Astrocyte of the spinal cord (primary cell): ENCODE data around the gene RAB27A.
"Not testable (repeated sequence)": the region's sequence is repeated elsewhere in the genome, so short reads cannot be mapped to it uniquely, and the experiment has no call there.

Source experiments
- DNase-seq: peaks from one replicate; pipeline ENCODE4 v3.0.0; 2011; ENCODE audit warnings: low read depth, low spot score
- H3K4me3 ChIP-seq: 2 replicates; pipeline ENCODE4 v1.5.1; 2011; ENCODE audit warnings: low read depth, mild to moderate bottlenecking, low read length, moderate library complexity
- in situ Hi-C: cut with HindIII; loops from 2 replicates; pipeline ENCODE4 v1.10.0; 2017; ENCODE audit warnings: low sequenced_read_pairs
- TF ChIP-seq, protein P1 (sequence below): IDR thresholded peaks from 2 replicates; pipeline ENCODE4 v1.5.1; 2012; ENCODE audit warnings: low read depth, mild to moderate bottlenecking, low read length, inconsistent platforms

The RAB27A gene

GRCh38 chr15:55253580-55253979 is 36.0 kb downstream of the RAB27A start:
- DNase-seq = peak; percentile 83
- no peak overlapping the region for H3K4me3 ChIP-seq
- in situ Hi-C loops = no loop called here
- TF ChIP-seq, protein P1, sequence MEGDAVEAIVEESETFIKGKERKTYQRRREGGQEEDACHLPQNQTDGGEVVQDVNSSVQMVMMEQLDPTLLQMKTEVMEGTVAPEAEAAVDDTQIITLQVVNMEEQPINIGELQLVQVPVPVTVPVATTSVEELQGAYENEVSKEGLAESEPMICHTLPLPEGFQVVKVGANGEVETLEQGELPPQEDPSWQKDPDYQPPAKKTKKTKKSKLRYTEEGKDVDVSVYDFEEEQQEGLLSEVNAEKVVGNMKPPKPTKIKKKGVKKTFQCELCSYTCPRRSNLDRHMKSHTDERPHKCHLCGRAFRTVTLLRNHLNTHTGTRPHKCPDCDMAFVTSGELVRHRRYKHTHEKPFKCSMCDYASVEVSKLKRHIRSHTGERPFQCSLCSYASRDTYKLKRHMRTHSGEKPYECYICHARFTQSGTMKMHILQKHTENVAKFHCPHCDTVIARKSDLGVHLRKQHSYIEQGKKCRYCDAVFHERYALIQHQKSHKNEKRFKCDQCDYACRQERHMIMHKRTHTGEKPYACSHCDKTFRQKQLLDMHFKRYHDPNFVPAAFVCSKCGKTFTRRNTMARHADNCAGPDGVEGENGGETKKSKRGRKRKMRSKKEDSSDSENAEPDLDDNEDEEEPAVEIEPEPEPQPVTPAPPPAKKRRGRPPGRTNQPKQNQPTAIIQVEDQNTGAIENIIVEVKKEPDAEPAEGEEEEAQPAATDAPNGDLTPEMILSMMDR = no peak

- in situ Hi-C loops, DNase-seq, H3K4me3 ChIP-seq: not testable (repeated sequence)
Observed at GRCh38 chr15:55252201-55252600, 37.4 kb downstream of the RAB27A start.

DNA sequence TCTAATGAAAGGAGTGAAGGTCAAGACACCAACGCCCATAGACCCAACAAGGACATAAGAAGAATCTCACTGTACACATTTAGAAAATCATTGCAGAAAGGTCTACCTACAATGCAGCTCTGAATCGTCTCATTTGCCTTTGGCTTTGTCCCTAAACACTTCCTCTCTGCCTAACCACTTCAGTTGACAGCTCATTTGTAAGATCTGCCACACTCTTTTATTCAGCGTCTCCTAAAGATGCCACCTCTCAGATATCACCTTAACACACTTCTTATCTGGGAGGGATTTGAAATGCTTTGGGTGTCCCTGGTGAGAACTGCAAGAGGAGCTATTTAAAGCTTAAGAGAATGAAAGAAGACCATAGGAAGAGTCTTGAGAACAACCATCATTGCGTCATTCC is 38.7 kb downstream of the RAB27A start:
- in situ Hi-C loops = no loop called here
- no peak for DNase-seq
- no peak overlapping the region for H3K4me3 ChIP-seq
- TF ChIP-seq, protein P1 = no peak

GRCh38 chr15:55250392-55250791 is 39.2 kb downstream of the RAB27A start:
- in situ Hi-C loops = no loop called here
- TF ChIP-seq, protein P1 = no peak
- DNase-seq = peak; percentile 2
- H3K4me3 ChIP-seq = no peak overlapping the region

DNA sequence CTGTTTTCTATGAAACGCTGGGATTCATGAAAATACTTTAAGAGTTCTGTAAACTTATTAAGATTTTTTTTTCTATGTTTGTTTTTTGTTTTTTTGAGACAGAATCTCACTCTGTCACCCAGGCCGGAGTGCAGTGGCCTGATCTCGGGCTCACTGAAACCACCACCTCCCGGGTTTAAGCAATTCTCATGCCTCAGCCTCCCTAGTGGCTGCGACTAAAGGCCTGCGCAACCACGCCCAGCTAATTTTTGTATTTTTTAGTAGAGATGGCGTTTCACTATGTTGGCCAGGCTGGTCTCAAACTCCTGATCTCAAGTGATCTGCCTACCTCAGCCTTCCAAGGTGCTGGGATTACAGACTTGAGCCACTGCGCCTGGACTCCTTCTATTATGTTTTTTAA is 39.7 kb downstream of the RAB27A start:
- in situ Hi-C loops, DNase-seq, H3K4me3 ChIP-seq: not testable (repeated sequence)

- in situ Hi-C loops = no loop called here
- TF ChIP-seq, protein P1 = no peak
- DNase-seq = no peak
- no peak overlapping the region for H3K4me3 ChIP-seq
Observed at GRCh38 chr15:55248895-55249294, 40.7 kb downstream of the RAB27A start.

DNA sequence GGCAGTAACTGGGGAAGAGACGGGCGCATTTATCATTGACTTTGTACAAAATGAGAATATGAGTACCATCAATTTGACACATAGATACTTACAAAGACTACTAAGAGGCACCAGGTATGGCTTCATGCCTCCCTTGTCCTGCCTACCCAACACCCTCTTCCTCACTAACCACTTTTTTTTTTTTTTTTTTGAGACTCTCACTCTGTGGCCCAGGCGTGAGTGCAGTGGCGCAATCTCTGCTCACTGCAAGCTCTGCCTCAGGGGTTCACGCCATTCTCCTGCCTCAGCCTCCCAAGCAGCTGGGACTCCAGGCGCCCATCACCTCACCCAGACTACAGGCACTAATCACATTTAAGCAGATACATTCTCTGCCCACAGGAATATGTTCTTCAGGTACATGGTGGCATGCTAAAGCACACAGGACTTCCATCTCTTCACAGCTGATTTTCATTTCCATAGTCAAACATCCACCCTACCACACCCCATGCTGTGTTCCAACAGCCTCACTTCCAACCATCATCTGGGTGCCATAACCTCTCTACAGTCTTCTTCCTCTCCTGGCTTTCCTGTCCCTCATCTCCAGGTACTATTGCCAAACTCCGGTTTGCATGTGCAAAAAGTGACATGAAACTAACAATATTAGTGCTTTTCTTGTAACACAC is 41.7 kb downstream of the RAB27A start:
- no peak overlapping the region for H3K4me3 ChIP-seq
- TF ChIP-seq, protein P1 = no peak
- no peak for DNase-seq
- in situ Hi-C loops = no loop called here

DNA sequence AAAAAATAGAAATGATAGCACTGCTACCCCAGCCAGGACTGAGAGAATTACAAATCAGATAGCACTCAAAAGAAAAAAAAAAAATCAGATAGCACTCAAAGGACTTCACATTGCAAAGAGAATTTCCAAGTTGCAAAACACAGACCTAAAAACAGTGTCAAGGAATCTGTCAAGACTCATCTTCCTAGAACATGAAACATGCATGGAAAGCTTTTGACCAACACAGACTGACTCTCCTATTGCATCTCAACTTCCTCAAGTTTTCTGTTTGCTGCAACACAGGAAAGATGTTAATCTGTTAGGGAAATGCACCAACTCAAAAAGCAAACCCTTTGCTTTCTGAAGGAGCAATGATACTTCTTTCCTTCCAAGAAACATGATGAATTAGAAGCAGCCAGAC is 42.3 kb downstream of the RAB27A start:
- H3K4me3 ChIP-seq = no peak overlapping the region
- TF ChIP-seq, protein P1 = no peak
- DNase-seq = no peak
- in situ Hi-C loops = no loop called here
